Fibroblast of skin of abdomen (primary cell): ENCODE data around the gene FLRT2.

Experiments used
- DNase-seq: peaks from one replicate; pipeline ENCODE4 v3.0.0-alpha.2; 2013

Gene FLRT2

DNA sequence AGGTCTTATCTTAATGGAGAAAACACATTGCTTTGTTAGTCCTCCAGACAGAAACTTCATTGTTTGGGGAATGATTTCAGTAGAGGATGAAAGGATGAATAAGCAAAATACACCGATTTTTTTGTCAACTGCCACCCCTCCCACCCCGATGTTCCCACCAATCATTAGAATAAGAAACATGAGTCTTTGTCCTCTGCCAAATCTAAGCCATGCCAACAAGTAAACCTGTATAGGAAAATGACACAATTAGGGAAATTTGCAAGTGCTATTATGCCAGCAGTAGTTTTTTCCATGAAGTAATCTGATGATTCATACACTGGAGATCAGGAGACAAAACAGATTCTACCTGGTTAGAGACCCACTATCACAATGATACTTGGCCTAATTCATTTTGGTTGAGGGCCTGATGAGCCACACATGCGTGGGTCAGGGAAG is 35.9 kb downstream of the FLRT2 start:
- DNase-seq = peak; percentile 34

DNA sequence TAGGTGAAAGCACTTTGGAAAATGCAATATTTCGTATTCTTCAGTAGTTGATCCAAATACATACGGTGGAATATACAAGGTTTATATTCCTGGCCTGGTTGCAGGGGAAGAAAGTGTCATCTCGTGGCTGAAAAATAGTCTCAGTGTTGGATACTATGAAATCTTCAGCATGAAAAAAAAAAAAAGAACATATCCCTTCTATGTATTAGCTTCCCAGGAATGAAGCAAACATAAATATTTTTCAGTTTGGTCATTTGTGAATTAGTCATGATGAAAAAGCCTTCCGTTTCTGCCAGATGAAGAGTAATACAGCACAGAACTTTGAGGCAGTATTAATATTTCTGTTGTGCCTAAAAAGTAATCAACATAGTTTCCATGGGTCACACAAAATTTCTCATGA is 36.7 kb downstream of the FLRT2 start:
- DNase-seq = peak; percentile 87

DNA sequence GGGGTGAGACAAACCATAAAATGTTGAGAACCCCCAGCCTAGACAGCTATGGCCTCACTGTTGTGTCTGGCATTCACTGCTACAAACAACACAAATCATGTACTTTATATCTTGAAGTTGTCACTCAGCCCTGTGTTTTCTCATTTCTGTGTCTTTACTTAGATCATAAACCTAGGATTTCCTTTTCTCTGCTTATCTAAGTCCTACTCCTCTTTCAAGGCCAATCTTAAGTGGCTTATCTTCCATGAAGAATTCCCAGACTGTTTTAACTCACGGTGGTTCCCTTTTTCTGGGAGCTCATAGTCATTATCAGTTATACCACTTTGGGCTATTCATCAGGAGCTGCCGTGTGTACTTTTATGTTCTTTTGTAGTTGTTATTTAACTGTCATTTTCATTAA is 42.1 kb downstream of the FLRT2 start:
- no peak for DNase-seq

DNA sequence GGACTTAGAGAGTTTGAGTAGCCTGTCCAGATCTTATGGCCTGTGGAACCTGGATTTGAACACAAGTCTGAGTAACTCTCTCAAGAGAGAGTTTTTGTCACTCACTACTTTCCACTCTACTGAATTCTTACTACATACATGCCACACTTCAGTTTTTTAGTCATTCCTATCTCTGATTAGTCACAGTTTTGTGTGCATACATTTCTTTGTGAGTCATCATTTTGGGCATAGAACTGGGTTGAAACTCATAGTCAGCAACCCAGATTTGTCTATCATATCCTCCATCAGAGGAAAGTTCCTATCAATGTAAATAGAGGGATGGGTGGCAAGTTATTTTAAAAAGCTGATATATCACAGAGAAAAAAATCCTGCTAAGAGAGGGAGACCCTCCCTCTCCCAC is 42.9 kb downstream of the FLRT2 start:
- peak; percentile 84 for DNase-seq

DNA sequence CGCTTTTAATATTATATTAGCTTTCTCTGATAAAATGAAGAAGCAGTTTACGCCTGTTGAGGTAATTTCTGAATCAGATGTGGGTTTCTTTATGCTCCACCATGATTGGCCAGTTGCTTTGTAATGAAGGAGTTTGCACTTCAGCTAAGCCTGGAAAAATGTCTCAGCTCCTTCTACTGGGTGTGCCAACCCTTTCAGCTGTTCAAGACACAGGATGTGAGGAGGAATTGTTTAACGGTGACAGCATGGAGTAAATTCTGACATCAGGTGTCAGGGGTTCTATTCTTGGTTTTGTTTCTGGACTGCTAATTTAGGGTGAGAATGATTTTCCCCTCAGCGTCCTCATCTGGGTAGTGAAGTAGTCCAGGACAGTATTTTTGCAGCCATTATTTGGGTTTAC is 43.5 kb downstream of the FLRT2 start:
- no peak for DNase-seq

DNA sequence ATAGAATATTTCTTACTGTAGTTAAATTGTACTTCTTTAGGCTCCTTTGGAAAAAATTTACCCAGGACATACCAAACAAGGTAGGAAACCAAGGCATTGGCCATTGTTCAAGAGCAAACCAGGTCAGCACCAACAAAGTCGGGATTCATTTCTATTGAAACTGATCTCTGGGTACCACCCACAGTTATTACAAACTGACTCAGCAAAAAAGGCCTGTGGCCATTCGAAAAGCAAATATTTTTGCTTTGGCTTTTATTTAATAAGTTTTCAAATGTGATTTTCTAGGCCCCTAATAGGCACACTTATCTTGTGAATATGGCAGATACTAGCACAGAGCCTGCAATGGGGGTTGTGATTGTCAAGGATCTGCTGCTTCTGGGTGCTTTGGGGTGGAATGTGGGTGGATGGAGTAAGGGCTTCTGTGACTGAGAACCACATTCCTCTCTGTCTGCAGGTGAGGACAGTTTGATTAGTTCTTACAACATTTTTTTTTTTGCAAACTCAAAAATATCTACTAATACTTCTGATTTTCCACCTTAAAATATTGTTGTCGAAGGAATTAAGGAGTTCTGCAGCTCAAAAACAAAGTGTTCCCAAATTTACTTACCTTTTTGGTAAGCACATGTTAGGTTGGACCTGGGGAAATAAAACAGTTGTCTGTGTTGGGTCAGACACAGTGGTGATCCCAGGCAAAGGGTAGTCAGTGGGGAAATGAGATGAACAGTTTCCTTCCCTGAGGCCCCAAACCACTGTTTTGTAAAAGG is 45.1 kb downstream of the FLRT2 start:
- no peak for DNase-seq

DNA sequence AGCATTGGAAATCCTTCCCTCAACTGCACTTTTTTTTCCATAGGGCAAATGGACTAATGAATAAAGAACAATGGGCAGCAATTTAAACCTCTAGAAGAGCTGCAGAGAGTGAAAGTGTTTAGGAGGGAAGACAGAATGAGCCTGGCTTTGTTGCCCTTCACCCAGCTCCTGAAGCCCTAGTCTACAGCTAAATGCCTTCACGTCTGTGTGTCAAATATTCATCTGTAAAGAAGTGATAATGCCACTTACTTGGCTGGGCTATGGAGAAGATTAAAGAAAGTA is 45.6 kb downstream of the FLRT2 start:
- no peak for DNase-seq

DNA sequence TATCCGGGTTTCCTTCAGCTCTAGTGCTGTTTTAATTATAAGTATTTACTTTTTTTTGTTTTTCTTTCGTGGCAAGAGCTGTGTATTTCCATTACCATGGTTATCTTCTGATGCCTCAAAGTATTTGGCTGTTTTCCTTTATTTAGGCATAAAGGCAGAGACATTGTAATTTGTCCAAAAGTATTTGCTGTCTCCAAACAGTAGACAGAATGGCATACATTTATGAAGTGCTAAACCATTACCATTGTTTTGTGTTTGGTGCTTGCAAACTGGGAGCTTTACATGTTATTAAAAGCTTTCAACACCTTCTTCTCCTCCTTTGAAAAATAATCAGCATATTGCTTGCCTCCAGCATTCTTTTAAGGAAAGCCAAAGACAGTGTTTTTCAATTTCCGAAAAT is 46.3 kb downstream of the FLRT2 start:
- DNase-seq = no peak

DNA sequence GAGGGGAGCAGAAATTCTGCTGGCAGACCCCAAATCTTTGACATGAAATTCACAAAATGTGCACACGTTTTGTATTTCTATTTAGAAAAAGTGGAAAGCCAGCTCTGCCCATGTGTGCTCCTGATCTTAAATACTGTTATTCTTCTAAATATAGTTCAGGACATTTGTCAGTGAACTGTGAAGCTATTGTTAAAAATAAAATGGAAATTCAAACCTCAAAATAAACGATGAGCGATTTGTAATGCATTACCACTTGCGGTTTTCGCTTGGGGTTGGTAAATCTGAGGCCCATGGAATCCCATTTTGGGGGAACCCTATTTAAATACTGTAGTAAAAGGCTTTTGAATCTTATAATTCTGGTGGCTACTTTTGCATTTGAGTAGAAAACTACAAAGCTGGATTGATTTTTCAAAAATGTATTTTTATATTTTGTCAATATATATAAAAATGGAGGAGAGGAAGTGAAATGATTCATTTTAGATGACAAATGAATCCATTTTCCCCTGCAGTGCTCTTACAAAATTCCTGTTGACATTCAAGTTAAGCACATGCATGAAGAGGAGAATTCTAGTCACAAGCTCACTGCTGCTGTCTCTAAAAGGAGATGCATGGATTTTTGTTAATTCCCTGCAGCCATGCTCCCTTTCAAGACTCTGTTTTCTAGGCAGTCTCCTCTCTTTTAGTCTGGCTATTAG is 47.1 kb downstream of the FLRT2 start:
- peak; percentile 27 for DNase-seq

DNA sequence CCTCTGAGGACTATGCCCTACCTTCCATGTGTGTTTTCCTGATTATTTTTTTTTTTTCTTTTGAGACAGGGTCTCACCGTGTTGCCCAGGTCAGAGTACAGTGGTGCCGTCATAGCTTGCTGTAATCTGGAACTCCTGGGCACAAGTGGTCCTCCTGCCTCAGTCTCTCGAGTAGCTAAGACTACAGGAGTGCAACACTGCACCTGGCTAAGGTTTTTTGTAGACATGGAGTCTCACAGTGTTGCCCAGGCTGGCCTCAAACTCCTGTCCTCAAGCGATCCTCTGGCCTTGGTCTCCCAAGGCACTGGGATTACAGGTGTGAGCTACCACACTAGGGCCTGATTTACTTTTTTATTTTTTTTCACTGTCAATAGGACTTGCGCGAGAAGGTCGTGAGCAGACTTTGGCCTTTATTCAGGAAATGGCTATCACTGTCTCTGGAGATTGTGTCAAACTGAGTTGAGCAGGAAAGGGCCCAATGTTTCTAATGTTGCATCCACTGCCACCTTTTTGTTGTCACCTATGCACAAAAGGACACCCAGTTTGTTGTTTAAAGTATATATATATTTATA is 47.7 kb downstream of the FLRT2 start:
- no peak for DNase-seq

DNA sequence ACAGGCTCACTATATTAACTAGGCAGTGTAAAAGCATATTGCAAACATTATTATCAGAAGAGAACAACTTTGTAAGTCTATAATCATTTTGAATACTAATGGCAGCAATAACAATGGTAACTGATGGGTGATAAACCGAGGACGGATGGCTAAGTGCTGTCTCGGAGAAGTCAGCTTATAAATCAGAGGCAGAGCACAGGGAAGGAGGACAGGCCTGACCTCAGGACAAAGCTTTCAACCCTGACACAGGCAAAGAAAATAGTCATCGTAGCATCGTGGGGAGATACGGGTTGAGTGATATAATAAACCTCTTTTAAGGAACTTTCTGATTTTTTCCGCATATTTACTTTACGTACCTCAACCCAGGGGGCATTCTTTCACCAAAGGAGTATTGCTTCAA is 48.4 kb downstream of the FLRT2 start:
- no peak for DNase-seq

DNA sequence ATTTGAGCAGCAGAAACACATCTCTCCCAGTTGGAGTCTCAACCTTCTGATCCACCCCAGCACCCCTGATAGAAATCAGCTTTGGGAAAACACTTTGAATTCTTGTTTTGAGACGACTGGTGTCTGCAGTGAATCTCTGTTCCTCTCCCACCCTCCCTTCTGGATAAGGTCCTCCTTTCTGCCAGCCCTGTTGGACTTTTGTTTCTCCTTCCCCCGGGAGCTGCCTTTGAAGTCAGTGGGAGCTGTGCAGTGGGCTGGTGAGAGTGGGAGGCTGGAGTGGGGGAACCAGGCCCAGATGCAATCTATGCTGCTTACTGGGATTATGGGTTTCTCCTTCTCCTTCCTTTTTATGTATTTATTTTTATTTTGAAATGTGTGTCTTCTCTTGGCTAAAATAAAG is 49.0 kb downstream of the FLRT2 start:
- no peak for DNase-seq

DNA sequence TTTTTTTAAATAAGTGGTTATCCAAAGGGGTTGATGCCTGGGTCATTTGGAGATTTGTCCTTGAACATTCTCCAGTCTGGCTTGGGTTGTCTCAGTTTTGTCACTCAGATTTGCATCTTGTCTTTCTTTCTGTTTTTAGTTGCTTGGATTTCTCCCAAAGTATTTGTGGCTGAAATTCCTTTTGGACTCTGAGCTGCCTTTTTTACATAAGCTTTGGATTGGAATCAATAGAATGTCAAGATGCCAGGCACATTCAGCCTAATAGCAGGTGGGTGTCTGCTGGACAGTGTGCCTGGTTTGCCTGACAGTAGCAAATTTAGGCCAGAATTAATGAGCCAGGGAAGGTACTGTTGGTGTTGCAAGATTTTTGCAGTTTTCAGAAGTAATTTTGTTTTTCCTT is 50.0 kb downstream of the FLRT2 start:
- peak; percentile 49 for DNase-seq

DNA sequence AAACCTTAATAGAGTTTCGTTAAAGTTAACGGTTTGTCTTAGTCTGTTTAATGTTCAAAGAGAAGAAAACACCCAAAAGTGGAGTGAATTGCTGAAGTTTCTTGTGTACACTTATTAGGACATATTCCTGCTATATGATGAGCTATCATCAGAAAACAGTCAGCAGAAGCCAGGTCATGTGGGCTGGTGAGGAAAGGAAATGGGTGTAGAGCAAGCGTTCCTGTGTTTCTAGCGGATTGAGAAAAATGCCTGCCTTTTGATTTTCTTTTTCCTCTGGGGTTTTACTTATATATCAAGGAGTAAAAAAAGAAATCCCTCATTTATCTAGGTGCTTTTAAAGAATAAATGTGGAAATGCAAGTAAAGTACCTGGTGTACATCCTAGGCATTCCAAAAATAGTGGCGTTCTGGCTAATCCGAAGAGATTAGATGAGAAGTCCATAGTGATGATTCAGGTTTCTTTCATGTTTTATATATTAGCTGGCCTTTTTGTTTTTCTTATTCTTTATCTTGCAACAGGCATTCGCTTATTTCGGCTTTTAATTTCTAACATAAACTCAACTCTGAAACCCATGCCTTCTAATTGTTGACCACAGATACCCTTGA is 50.7 kb downstream of the FLRT2 start:
- no peak for DNase-seq

DNA sequence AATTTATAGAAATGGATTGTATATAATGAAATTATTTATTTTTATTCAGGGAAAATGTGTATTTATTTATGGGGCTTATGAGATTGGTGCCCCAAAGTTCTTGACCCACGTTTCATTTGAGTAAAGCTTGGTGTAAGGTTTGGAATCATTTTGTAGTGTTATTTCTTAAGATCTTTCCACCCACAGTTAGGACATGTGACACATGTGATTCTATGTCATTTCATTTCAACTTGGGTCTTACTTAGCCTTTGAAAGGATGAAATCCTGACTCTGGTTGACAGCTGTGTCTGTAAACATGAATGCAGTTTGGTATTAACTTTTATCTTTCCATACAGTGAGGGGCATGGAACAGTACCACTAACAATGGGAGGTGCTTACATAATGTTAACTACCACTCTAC is 51.7 kb downstream of the FLRT2 start:
- no peak for DNase-seq

DNA sequence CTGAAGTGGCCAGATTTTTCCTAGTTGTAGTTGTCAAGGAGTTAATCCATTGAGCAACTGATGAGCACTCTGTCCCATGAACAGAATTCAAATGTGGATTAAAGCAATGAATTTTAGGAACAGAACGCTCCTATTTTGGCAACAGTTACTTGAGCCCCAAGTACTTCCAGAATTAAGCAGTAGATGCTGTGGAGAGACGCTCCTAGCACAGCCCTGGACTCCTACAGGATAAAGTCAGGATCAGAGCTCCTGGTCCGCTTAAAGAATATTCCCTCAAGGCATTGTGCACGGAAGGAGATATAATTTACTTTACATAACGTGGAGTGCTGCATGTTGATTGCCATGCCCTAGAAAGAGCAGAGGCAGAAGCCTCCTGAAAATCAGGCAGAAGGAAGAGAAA is 53.4 kb downstream of the FLRT2 start:
- no peak for DNase-seq

DNA sequence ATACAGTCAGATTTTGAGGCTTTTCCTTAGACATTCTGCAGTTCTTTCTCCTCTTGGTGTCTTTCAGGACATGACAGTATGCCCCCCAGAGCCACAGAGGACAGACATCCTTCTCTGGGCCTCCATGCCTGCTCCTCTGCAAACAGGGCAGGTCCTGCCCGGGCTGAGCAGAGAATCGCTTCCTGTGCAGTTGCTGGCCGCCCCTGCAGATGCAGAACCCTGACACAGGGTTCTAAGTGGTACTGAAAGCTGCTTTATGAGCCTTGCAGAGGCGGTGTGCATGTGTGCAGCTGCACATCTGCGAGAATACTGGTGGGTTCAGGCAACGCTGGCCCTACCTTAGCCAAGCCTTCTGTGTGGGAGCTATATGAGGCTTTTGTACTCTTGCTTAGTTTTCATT is 54.5 kb downstream of the FLRT2 start:
- no peak for DNase-seq

DNA sequence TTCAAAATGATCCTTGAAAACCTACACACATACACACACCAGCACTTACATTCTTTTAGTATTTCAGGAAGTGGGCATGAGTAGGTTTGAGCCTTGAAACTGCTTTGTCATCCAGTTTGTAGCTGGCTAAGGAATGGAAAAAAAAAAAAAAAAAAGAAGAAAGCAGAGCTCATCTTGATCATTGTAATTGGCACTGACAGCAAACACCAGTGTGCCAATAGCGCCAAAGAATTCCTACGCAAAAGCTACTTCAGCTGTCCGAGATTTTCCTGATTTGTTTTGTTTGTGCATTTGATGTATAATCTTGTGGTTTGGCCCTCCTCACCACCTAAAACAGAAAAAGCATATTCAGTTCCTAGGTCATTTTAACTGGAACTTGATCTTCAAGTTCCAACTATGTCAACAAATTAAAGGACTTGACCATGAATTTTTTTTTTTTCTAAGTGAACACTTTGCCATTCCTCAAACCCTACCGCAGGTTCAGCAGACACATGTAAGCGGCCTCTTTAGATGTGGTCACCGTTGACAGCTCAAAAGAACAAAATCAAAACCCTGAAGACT is 57.3 kb downstream of the FLRT2 start:
- peak; percentile 69 for DNase-seq

DNA sequence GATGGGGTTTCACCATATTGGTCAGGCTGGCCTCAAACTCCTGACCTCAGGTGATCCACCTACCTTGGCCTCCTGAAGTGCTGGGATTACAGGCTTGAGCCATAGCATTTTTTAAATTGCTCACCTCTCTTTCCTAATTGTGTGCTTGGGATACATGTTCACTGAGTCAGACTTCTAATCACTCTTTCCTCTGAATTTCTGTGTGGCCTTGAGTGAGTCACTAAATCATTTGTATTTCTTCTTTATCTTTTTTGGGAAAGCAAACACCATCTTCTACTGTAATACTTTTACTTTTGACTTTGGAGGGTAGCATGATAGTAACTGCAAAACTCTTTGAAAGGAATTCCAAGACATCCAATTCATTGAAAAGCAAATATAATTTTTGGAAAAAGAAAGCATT is 60.8 kb downstream of the FLRT2 start:
- peak; percentile 30 for DNase-seq

DNA sequence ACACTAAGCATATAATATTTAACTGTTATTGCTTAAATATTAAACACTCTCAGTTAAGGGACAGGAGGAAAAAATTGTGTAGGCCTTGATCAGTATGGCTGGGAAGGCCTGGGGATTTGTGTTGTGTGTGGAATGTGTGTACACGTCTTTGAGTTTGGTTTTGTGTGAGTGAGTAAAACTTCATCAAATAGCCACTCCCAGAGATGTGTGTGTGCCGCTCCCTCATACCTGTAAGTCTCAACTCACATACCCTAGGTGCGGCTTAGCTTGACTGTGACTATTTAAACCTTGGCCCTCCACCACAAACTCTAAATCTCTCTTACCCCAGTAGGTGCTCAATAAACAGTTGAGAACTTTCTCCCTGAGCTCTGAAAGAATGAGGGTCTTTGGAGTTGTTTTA is 64.3 kb downstream of the FLRT2 start:
- DNase-seq = no peak

DNA sequence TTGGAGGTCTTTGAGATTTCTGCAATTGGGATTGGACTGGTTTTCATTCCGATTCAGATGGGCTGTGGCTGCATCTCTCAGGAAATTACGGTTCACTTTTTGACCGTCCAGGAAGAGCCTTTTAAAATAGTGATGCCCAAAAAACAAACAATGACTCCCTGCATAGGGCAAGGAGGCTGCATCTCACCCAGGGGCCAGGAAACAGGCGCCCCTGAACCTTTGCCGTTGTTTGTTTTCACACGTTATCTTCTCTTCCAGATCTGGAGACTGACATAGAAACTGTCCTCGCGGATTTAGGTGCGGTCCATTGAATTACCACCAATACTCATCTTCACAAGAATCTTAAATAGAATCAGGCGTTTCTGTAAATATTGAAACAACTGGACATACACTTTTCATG is 66.0 kb downstream of the FLRT2 start:
- DNase-seq = no peak

DNA sequence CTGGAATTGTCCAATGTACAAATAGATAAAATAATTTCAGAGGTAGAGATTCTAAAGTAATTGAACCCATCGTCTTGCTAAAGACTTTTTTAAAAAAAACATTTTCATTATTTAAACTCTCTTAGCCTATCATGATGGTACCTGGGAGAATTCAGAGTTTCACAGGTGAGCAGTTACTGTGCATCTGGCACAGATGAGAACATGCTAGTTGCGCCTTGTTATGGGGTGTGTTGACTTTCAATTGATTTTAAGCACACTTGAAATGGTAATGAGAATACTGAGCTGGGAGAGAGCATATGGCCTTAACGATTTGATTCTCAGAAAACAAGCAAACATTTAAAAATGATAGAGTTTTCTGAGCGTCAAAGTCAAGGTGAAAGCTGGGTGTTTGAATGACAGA is 66.6 kb downstream of the FLRT2 start:
- DNase-seq = no peak

DNA sequence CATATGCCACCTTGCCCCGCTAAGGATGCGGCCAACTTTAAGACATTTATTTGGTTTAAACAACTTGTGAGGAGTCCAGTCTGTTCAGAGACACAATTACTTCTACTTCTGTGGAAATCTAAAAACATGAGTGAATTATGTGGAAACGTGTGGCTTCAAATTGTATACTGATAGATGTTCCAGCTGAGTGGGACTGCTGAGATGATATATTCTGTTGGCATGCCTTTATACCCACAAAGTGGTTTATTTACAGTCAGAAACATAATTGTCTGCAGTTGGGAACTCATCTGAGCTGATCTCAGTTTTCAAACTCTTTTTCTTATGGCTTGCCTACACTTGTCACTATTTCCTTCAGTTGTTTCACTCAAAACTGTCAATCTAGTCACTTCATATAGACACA is 67.8 kb downstream of the FLRT2 start:
- DNase-seq = peak; percentile 56

DNA sequence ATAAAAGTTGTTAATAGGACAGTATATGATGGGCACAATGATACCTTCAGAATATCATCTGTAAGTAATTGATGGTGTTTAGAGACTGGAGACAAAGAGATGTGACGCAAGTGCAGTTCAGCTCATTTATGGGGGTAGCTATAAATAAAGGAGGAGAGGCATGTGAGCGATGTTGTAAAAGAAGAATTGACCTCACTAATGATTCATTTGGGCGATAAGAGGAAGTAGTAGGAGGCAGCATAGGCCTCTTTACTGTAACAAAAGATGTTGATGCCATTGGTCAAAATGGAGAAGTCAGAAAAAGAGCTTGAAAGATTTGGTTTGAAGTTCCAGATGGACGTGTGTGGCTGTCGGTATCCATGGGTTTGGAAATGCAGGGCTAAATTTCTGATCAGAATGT is 70.0 kb downstream of the FLRT2 start:
- peak; percentile 27 for DNase-seq
